Measurements from ENCODE around the gene CDC42SE1.

GRCh38 chr1:151050051-151050688 lies 9.3 kb downstream of the CDC42SE1 start:
- TF ChIP-seq EZH2 (IDR thresholded peaks at IDR 0.05; ENCODE audit: low read length, unreplicated experiment) = no peak
- no peak for TF ChIP-seq CTCF (conservative IDR thresholded peaks at IDR 0.05; ENCODE audit: low read depth, low read length)
